ENCODE data around the gene MSH5.

- TF ChIP-seq CTCF (conservative IDR thresholded peaks at IDR 0.05; ENCODE audit: low read length) (no peak), EZH2phosphoT487 (IDR thresholded peaks at IDR 0.05; ENCODE audit: borderline replicate concordance, low read depth, low read length) (no peak)
These were observed 26.3 kb downstream of the MSH5 start for GRCh38 chr6:31765910-31766794.

All from OCI-LY7 (cell line).